Measurements from ENCODE around the gene PXYLP1. TPM values are rescaled to one million over a fixed set of nuclear protein-coding genes. Genes with fewer than 3 reads are reported as not detected.
"Not testable (repeated sequence)": the region's sequence is repeated elsewhere in the genome, so short reads cannot be mapped to it uniquely, and the experiment has no call there.

PXYLP1 gene
- total and polyA plus RNA-seq, 10 of the 15 experiments (the other 5 are each of a cell fraction or from before 2014, with no cell fraction given): 0.06 to 1.7 (median 0.35) TPM

DNA sequence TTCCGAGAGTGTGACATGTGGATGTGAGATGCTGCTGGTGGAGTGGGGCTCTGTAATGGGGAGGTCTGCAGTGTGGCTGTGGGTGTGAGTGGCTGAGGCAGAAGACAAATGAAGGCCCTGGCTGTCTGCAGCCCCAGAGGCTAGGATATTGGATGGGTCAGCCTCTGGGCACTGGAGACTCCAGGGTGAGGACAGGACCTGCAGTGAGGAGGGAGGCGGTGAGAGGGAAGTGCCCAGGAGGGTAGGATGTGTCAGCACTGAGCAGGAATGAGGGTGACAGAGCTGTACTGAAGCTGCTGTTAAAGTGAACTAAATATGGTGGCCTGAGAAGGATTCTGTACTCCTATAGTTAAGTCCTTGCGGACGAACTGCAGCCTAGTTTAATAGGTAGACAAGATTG lies 27.3 kb upstream of the PXYLP1 start:
- in situ Hi-C loops (cut with MboI): no loop called here
- ATAC-seq: no peak
- no peak for TF ChIP-seq BCL11A (IDR thresholded peaks at IDR 0.05; ENCODE audit: low read depth, low read length)
- TF ChIP-seq TCF3 (IDR thresholded peaks at IDR 0.05; ENCODE audit: borderline replicate concordance, insufficient read depth, low read depth, low read length): no peak
- TF ChIP-seq, protein P1, sequence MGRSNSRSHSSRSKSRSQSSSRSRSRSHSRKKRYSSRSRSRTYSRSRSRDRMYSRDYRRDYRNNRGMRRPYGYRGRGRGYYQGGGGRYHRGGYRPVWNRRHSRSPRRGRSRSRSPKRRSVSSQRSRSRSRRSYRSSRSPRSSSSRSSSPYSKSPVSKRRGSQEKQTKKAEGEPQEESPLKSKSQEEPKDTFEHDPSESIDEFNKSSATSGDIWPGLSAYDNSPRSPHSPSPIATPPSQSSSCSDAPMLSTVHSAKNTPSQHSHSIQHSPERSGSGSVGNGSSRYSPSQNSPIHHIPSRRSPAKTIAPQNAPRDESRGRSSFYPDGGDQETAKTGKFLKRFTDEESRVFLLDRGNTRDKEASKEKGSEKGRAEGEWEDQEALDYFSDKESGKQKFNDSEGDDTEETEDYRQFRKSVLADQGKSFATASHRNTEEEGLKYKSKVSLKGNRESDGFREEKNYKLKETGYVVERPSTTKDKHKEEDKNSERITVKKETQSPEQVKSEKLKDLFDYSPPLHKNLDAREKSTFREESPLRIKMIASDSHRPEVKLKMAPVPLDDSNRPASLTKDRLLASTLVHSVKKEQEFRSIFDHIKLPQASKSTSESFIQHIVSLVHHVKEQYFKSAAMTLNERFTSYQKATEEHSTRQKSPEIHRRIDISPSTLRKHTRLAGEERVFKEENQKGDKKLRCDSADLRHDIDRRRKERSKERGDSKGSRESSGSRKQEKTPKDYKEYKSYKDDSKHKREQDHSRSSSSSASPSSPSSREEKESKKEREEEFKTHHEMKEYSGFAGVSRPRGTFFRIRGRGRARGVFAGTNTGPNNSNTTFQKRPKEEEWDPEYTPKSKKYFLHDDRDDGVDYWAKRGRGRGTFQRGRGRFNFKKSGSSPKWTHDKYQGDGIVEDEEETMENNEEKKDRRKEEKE (IDR thresholded peaks at IDR 0.05): no peak
- no peak for TF ChIP-seq POU2F2 (IDR thresholded peaks at IDR 0.05; ENCODE audit: borderline replicate concordance, low read depth, low read length)
- no peak for TF ChIP-seq NRF1 (conservative IDR thresholded peaks at IDR 0.05; ENCODE audit: low read depth, low read length)
- TF ChIP-seq RFX5 (IDR thresholded peaks at IDR 0.05; ENCODE audit: low read depth, low read length): no peak
- no peak for TF ChIP-seq SPI1 (IDR thresholded peaks at IDR 0.05; ENCODE audit: borderline replicate concordance, insufficient read depth, low read depth, low read length)
- TF ChIP-seq PML (IDR thresholded peaks at IDR 0.05; ENCODE audit: low read length): no peak
- no peak for TF ChIP-seq RELA (IDR thresholded peaks at IDR 0.05; ENCODE audit: borderline replicate concordance, partially characterized antibody)
- TF ChIP-seq RUNX3 (IDR thresholded peaks at IDR 0.05; ENCODE audit: low read length): no peak
- intact Hi-C loops (cut with micrococcal nuclease; ENCODE audit: unreplicated experiment): no loop called here
- Histone ChIP-seq H3K36me3 (ENCODE audit: control insufficient read depth in 2 of 2, insufficient read depth in 2 of 2, low read length in 1 of 2) (no peaks in the 10 kb centered on the region), H3K4me2 (ENCODE audit: control insufficient read depth, insufficient read depth) (no peak overlapping the region), H3K27me3 (replicated peaks in 1 of 2; ENCODE audit: control insufficient read depth in 2 of 2, insufficient read depth in 2 of 2, low read length in 1 of 2) (peaks cover 0 to 2% of the 10 kb centered on the region in 2 experiments; a peak in 1 of 4 replicates), H4K20me1 (ENCODE audit: control insufficient read depth, insufficient read depth) (no peaks in the 10 kb centered on the region), H3K4me3 (no peak overlapping the region), H3K4me1 (ENCODE audit: control insufficient read depth, insufficient read depth, low read length) (no peaks in the 10 kb centered on the region), H3K9me3 (replicated peaks; ENCODE audit: control insufficient read depth, insufficient read depth, low read length) (no peaks in the 10 kb centered on the region), H3K79me2 (ENCODE audit: control insufficient read depth, insufficient read depth, low read length) (no peaks in the 10 kb centered on the region), H2AFZ (ENCODE audit: control insufficient read depth, low read depth, low read length) (no peak overlapping the region), H3K9ac (ENCODE audit: control insufficient read depth, insufficient read depth, low read length) (no peak overlapping the region), H3K27ac (ENCODE audit: control insufficient read depth, insufficient read depth) (no peak overlapping the region)
- ChIA-PET SMC1A (ENCODE audit: uncharacterized antibody, unreplicated experiment) (no interaction called here), RAD21 (ENCODE audit: unreplicated experiment) (no interaction called here), CTCF (no interaction called here), POLR2A (no interaction called here)
- BruUV-seq (replicated peaks): no TSS peak
- no peak for DNase-seq (ENCODE audit: low read depth, low spot score)
- FAIRE-seq: no peak
- WGBS (ENCODE audit: insufficient coverage, insufficient replicate concordance, low lambda C conversion rate, missing lambda C conversion rate): 38% methylated on average over 4 of the region's 4 CpGs

DNA sequence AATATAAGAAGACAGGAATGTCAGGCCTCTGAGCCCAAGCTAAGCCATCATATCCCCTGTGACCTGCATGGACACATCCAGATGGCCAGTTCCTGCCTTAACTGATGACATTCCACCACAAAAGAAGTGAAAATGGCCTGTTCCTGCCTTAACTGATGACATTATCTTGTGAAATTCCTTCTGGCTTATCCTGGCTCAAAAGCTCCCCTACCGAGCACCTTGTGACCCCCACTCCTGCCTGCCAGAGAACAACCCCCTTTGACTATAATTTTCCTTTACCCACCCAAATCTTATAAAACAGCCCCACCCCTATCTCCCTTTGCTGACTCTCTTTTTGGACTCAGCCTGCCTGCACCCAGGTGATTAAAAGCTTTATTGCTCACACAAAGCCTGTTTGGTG lies 20.3 kb upstream of the PXYLP1 start:
- H3K9ac ChIP-seq (ENCODE audit: control insufficient read depth, insufficient read depth, low read length); H3K9me3 ChIP-seq (replicated peaks; ENCODE audit: control insufficient read depth, insufficient read depth, low read length); CTCF ChIA-PET; RAD21 ChIA-PET (ENCODE audit: unreplicated experiment); DNase-seq (ENCODE audit: low read depth, low spot score); H3K27me3 ChIP-seq (replicated peaks in 1 of 2; ENCODE audit: control insufficient read depth in 2 of 2, insufficient read depth in 2 of 2, low read length in 1 of 2); H3K27ac ChIP-seq (ENCODE audit: control insufficient read depth, insufficient read depth); H3K36me3 ChIP-seq (ENCODE audit: control insufficient read depth in 2 of 2, insufficient read depth in 2 of 2, low read length in 1 of 2); H3K79me2 ChIP-seq (ENCODE audit: control insufficient read depth, insufficient read depth, low read length); H2AFZ ChIP-seq (ENCODE audit: control insufficient read depth, low read depth, low read length); POLR2A ChIA-PET; H4K20me1 ChIP-seq (ENCODE audit: control insufficient read depth, insufficient read depth); H3K4me3 ChIP-seq; FAIRE-seq; intact Hi-C loops (cut with micrococcal nuclease; ENCODE audit: unreplicated experiment); BruUV-seq (replicated peaks); in situ Hi-C loops (cut with MboI); SMC1A ChIA-PET (ENCODE audit: uncharacterized antibody, unreplicated experiment); ATAC-seq; H3K4me2 ChIP-seq (ENCODE audit: control insufficient read depth, insufficient read depth); H3K4me1 ChIP-seq (ENCODE audit: control insufficient read depth, insufficient read depth, low read length): not testable (repeated sequence)
- WGBS (ENCODE audit: insufficient coverage, insufficient replicate concordance, low lambda C conversion rate, missing lambda C conversion rate): 0% methylated on average over 1 of the region's 1 CpG

All from GM12878 (cell line).